A549 (cell line): ENCODE data around the gene CDH5.

Source experiments
- CHD2 ChIP-seq: fragments of 150-350 bp; IDR thresholded peaks from 2 replicates; pipeline ENCODE4 v1.6.1; 2014; ENCODE audit warnings: low read length; ENCODE audit not compliant: partially characterized antibody
- EP300 ChIP-seq, 2 experiments: fragments of >200 bp; sonication (Bioruptor Twin); formaldehyde crosslinking; IDR thresholded peaks; 2 replicates in 1 of 2; 3 replicates in 1 of 2; pipeline ENCODE4 v1.6.1; 2016 to 2017
- ESRRA ChIP-seq: fragments of 150-350 bp; IDR thresholded peaks from 2 replicates; pipeline ENCODE4 v1.6.1; 2014; ENCODE audit warnings: mild to moderate bottlenecking, low read length, borderline replicate concordance
- MAZ ChIP-seq: fragments of 150-350 bp; IDR thresholded peaks from 2 replicates; pipeline ENCODE4 v1.6.1; 2014; ENCODE audit warnings: antibody characterized with exemption, low read depth, low read length, borderline replicate concordance
- POLR2A ChIP-seq: IDR thresholded peaks from 2 replicates; pipeline ENCODE4 v1.6.1; 2012; ENCODE audit warnings: mild to moderate bottlenecking, low read length
- RAD21 ChIP-seq, 2 experiments: fragments of >200 bp in 1 of 2; sonication (Bioruptor Twin) in 1 of 2; formaldehyde crosslinking in 1 of 2; IDR thresholded peaks in 1 of 2; conservative IDR thresholded peaks in 1 of 2; 2 replicates in 1 of 2; 3 replicates in 1 of 2; pipeline ENCODE4 v1.6.1; 2012 to 2018; ENCODE audit warnings: inconsistent platforms in 1 of 2
- RFX5 ChIP-seq: fragments of 450-650 bp; IDR thresholded peaks from 2 replicates; pipeline ENCODE4 v1.7.1; 2014; ENCODE audit warnings: antibody characterized with exemption, mild to moderate bottlenecking, moderate library complexity
- ZC3H11A ChIP-seq: fragments of 450-650 bp; IDR thresholded peaks from 2 replicates; pipeline ENCODE4 v1.6.1; 2014; ENCODE audit warnings: antibody characterized with exemption, mild to moderate bottlenecking
- TF ChIP-seq, protein P1 (sequence below): fragments of >200 bp; sonication (Bioruptor Twin); formaldehyde crosslinking; IDR thresholded peaks from 3 replicates; pipeline ENCODE4 v1.5.1; 2016
- TF ChIP-seq, protein P2 (sequence below): fragments of 200-600 bp; sonication (generic); IDR thresholded peaks from 2 replicates; pipeline ENCODE4 v1.6.1; 2016; ENCODE audit warnings: antibody characterized with exemption, mild to moderate bottlenecking, moderate library complexity

DNA sequence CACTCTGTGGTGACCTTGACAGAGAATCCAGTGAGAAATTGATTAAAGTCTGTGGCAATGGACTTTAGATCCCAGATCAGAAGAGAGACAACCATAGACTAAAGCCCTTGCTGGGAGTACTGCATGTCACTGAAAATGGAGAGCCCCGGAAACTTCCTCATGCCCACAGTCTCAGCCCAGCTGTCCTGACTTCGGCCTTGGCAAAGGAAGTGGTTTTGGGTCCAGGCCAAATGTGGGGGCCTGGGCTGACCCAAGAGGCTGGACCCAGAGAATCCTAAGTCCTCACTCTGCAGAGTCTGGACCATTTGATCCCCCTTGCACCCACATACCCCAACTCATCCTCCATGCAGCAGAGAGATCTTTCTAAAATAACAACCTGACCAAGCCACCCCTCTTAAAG lies 55.9 kb downstream of the CDH5 start:
- TF ChIP-seq, protein P1, sequence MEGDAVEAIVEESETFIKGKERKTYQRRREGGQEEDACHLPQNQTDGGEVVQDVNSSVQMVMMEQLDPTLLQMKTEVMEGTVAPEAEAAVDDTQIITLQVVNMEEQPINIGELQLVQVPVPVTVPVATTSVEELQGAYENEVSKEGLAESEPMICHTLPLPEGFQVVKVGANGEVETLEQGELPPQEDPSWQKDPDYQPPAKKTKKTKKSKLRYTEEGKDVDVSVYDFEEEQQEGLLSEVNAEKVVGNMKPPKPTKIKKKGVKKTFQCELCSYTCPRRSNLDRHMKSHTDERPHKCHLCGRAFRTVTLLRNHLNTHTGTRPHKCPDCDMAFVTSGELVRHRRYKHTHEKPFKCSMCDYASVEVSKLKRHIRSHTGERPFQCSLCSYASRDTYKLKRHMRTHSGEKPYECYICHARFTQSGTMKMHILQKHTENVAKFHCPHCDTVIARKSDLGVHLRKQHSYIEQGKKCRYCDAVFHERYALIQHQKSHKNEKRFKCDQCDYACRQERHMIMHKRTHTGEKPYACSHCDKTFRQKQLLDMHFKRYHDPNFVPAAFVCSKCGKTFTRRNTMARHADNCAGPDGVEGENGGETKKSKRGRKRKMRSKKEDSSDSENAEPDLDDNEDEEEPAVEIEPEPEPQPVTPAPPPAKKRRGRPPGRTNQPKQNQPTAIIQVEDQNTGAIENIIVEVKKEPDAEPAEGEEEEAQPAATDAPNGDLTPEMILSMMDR, result no peak
- TF ChIP-seq EP300 (IDR thresholded peaks at IDR 0.05) (no peak), ZC3H11A (no peak), RFX5 (no peak), POLR2A (no peak), CHD2 (no peak), RAD21 (conservative IDR thresholded peaks at IDR 0.05 in 1 of 2, IDR thresholded peaks at IDR 0.05 in 1 of 2) (no peak), MAZ (no peak), ESRRA (no peak)
- TF ChIP-seq, protein P2, sequence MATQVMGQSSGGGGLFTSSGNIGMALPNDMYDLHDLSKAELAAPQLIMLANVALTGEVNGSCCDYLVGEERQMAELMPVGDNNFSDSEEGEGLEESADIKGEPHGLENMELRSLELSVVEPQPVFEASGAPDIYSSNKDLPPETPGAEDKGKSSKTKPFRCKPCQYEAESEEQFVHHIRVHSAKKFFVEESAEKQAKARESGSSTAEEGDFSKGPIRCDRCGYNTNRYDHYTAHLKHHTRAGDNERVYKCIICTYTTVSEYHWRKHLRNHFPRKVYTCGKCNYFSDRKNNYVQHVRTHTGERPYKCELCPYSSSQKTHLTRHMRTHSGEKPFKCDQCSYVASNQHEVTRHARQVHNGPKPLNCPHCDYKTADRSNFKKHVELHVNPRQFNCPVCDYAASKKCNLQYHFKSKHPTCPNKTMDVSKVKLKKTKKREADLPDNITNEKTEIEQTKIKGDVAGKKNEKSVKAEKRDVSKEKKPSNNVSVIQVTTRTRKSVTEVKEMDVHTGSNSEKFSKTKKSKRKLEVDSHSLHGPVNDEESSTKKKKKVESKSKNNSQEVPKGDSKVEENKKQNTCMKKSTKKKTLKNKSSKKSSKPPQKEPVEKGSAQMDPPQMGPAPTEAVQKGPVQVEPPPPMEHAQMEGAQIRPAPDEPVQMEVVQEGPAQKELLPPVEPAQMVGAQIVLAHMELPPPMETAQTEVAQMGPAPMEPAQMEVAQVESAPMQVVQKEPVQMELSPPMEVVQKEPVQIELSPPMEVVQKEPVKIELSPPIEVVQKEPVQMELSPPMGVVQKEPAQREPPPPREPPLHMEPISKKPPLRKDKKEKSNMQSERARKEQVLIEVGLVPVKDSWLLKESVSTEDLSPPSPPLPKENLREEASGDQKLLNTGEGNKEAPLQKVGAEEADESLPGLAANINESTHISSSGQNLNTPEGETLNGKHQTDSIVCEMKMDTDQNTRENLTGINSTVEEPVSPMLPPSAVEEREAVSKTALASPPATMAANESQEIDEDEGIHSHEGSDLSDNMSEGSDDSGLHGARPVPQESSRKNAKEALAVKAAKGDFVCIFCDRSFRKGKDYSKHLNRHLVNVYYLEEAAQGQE, result no peak
